MM.1S (cell line): ENCODE data around the gene GASK1A.

ENCODE experiments used
- DNase-seq: peaks from one replicate; pipeline ENCODE4 v3.0.0-alpha.2; 2015
- H2AFZ ChIP-seq: fragments of 300-600 bp; sonication (generic); 2 replicates; pipeline ENCODE4 v1.6.0; 2016; ENCODE audit warnings: antibody characterized with exemption, low read length
- H3F3A ChIP-seq: fragments of 300-600 bp; sonication (generic); 2 replicates; pipeline ENCODE4 v1.6.1; 2016; ENCODE audit warnings: mild to moderate bottlenecking, antibody characterized with exemption, low read length, moderate library complexity, mixed read lengths; ENCODE audit not compliant: insufficient read depth
- H3K27ac ChIP-seq: fragments of 300-600 bp; sonication (generic); 2 replicates; pipeline ENCODE4 v1.5.1; 2016; ENCODE audit warnings: mild to moderate bottlenecking, low read length
- H3K27me3 ChIP-seq: fragments of 300-600 bp; sonication (generic); replicated peaks from 2 replicates; pipeline ENCODE4 v1.6.0; 2016; ENCODE audit warnings: low read length; ENCODE audit not compliant: insufficient read depth
- H3K36me3 ChIP-seq: fragments of 300-600 bp; sonication (generic); replicated peaks from 2 replicates; pipeline ENCODE4 v1.6.1; 2016; ENCODE audit warnings: mild to moderate bottlenecking, low read length, mixed read lengths; ENCODE audit not compliant: insufficient read depth
- H3K4me1 ChIP-seq: fragments of 300-600 bp; sonication (generic); 2 replicates; pipeline ENCODE4 v1.6.1; 2016; ENCODE audit warnings: low read length, mixed read lengths
- H3K4me2 ChIP-seq: fragments of 300-600 bp; sonication (generic); 2 replicates; pipeline ENCODE4 v1.6.0; 2016; ENCODE audit warnings: low read depth, low read length
- H3K4me3 ChIP-seq: fragments of 300-600 bp; sonication (generic); 2 replicates; pipeline ENCODE4 v1.5.1; 2016; ENCODE audit warnings: low read length, mixed read lengths
- H3K79me2 ChIP-seq: fragments of 300-600 bp; sonication (generic); 2 replicates; pipeline ENCODE4 v1.6.1; 2016; ENCODE audit warnings: mixed run types, low read length, mixed read lengths
- H3K9ac ChIP-seq: fragments of 300-600 bp; sonication (generic); 2 replicates; pipeline ENCODE4 v1.6.1; 2016; ENCODE audit warnings: low read length, mixed read lengths
- H3K9me2 ChIP-seq: fragments of 300-600 bp; sonication (generic); replicated peaks from 2 replicates; pipeline ENCODE4 v1.6.1; 2016; ENCODE audit warnings: mild to moderate bottlenecking, low read length, mixed read lengths; ENCODE audit not compliant: insufficient read depth
- H3K9me3 ChIP-seq: fragments of 300-600 bp; sonication (generic); replicated peaks from 2 replicates; pipeline ENCODE4 v1.6.1; 2016; ENCODE audit warnings: mild to moderate bottlenecking, low read length, mixed read lengths; ENCODE audit not compliant: insufficient read depth
- H4K20me1 ChIP-seq: fragments of 300-600 bp; sonication (generic); 2 replicates; pipeline ENCODE4 v1.6.1; 2016; ENCODE audit warnings: mild to moderate bottlenecking, low read length, moderate library complexity, mixed read lengths; ENCODE audit not compliant: insufficient read depth
- EZH2 ChIP-seq: fragments of 300-600 bp; sonication (generic); optimal IDR thresholded peaks from 2 replicates; pipeline ENCODE3; 2017; ENCODE audit warnings: low read depth, mild to moderate bottlenecking, antibody characterized with exemption, low read length, mixed read lengths
- EZH2phosphoT487 ChIP-seq: fragments of 300-600 bp; sonication (generic); IDR thresholded peaks from 2 replicates; pipeline ENCODE4 v1.6.1; 2018; ENCODE audit warnings: antibody characterized with exemption, low read length
- TF ChIP-seq, protein P1 (sequence below): fragments of 300-600 bp; sonication (generic); IDR thresholded peaks from 2 replicates; pipeline ENCODE4 v1.5.1; 2016; ENCODE audit warnings: antibody characterized with exemption, low read length, mixed read lengths

The GASK1A gene

DNA sequence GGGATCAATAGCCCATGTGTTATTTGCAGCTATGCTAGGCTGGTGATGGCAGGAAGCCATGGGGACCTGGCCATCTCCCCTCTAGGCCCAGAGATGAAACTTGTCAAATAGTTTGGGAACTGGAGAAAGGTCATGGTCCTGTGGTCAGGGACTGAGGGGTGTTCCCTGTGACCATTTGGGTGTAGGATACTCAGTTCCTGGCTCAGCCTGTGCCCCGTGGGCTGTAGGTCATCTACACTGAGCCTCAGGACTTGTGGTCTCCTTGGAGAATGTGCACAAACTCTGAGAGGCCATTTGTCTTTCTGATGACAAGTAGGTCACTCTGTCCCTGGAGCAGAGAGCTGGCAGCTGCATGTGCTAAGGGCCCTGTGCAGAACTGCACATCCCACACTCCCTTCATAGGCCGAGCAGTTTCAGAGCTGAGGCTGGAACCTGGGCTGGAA is 17.5 kb downstream of the GASK1A start:
- DNase-seq, result no peak
- H2AFZ ChIP-seq, result no peak overlapping the region
- no peaks in the 10 kb centered on the region for H3K36me3 ChIP-seq
- TF ChIP-seq EZH2 (no peak), EZH2phosphoT487 (no peak)
- TF ChIP-seq, protein P1, sequence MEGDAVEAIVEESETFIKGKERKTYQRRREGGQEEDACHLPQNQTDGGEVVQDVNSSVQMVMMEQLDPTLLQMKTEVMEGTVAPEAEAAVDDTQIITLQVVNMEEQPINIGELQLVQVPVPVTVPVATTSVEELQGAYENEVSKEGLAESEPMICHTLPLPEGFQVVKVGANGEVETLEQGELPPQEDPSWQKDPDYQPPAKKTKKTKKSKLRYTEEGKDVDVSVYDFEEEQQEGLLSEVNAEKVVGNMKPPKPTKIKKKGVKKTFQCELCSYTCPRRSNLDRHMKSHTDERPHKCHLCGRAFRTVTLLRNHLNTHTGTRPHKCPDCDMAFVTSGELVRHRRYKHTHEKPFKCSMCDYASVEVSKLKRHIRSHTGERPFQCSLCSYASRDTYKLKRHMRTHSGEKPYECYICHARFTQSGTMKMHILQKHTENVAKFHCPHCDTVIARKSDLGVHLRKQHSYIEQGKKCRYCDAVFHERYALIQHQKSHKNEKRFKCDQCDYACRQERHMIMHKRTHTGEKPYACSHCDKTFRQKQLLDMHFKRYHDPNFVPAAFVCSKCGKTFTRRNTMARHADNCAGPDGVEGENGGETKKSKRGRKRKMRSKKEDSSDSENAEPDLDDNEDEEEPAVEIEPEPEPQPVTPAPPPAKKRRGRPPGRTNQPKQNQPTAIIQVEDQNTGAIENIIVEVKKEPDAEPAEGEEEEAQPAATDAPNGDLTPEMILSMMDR, result no peak
- H4K20me1 ChIP-seq, result no peaks in the 10 kb centered on the region
- no peaks in the 10 kb centered on the region for H3K9me2 ChIP-seq
- H3K9ac ChIP-seq, result no peak overlapping the region
- H3K4me1 ChIP-seq, result no peaks in the 10 kb centered on the region
- H3K79me2 ChIP-seq, result no peaks in the 10 kb centered on the region
- H3K4me3 ChIP-seq, result no peak overlapping the region
- no peaks in the 10 kb centered on the region for H3F3A ChIP-seq
- no peak overlapping the region for H3K4me2 ChIP-seq
- no peaks in the 10 kb centered on the region for H3K9me3 ChIP-seq
- no peak overlapping the region for H3K27ac ChIP-seq
- no peaks in the 10 kb centered on the region for H3K27me3 ChIP-seq

DNA sequence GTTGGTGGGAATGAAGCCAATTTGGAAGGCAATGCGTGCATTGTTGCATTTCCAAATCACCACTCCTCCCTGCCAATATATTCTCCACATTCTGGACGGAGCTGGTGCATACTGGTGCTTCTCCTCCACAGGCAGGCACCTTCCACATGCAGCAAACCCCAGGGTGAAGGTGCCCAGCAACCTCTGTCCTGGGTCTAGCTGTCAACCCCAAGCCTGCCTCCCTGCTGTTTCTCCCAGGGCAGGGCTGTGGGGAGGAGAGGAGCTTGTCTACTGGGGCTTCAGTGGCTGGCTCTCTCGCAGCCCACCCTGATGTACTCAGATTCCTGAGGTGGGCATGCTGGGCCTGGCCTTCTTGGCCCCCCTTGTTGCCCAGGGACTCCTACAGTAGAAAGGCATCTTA is 20.1 kb downstream of the GASK1A start:
- Histone ChIP-seq H3K9me3 (no peaks in the 10 kb centered on the region), H3K4me3 (no peak overlapping the region), H3K4me1 (no peaks in the 10 kb centered on the region), H3K4me2 (no peak overlapping the region), H3F3A (no peaks in the 10 kb centered on the region), H4K20me1 (no peaks in the 10 kb centered on the region), H3K9ac (no peak overlapping the region), H3K36me3 (no peaks in the 10 kb centered on the region), H3K27me3 (no peaks in the 10 kb centered on the region), H3K27ac (no peak overlapping the region), H3K9me2 (no peaks in the 10 kb centered on the region), H3K79me2 (no peaks in the 10 kb centered on the region), H2AFZ (no peak overlapping the region)
- TF ChIP-seq EZH2phosphoT487 (no peak), EZH2 (no peak)
- TF ChIP-seq, protein P1, result no peak
- DNase-seq, result no peak

GRCh38 chr3:42999632-43000031 is 20.5 kb downstream of the GASK1A start:
- Histone ChIP-seq H3K36me3 (no peaks in the 10 kb centered on the region), H3K9me3 (no peaks in the 10 kb centered on the region), H3K9me2 (no peaks in the 10 kb centered on the region), H2AFZ (no peak overlapping the region), H3K4me1 (no peaks in the 10 kb centered on the region), H3K27me3 (no peaks in the 10 kb centered on the region), H3K27ac (no peak overlapping the region), H4K20me1 (no peaks in the 10 kb centered on the region), H3K4me2 (no peak overlapping the region), H3K9ac (no peak overlapping the region), H3K79me2 (no peaks in the 10 kb centered on the region), H3K4me3 (no peak overlapping the region), H3F3A (no peaks in the 10 kb centered on the region)
- no peak for DNase-seq
- TF ChIP-seq EZH2, result no peak
- TF ChIP-seq, protein P1, result no peak
- TF ChIP-seq EZH2phosphoT487, result no peak
